Esophagus squamous epithelium (tissue), 4 donors: Measurements from ENCODE around the gene ACACA.

Source experiments
- POLR2A ChIP-seq, 4 donors: fragments of 450-650 bp; IDR thresholded peaks; one replicate each; pipeline ENCODE4 v1.6.1; 2017; ENCODE audit warnings: antibody characterized with exemption in 4 of 4, mild to moderate bottlenecking in 4 of 4, moderate library complexity in 3 of 4
- TF ChIP-seq, protein P1 (sequence below), 6 experiments: fragments of 450-650 bp in 4 of 6; fragments of 200-600 bp in 2 of 6; sonication (generic) in 2 of 6; IDR thresholded peaks; one replicate each; pipeline ENCODE4 v1.5.1; 2016 to 2019; ENCODE audit warnings: antibody characterized with exemption in 6 of 6, mild to moderate bottlenecking in 4 of 6, moderate library complexity in 4 of 6

- TF ChIP-seq, protein P1, sequence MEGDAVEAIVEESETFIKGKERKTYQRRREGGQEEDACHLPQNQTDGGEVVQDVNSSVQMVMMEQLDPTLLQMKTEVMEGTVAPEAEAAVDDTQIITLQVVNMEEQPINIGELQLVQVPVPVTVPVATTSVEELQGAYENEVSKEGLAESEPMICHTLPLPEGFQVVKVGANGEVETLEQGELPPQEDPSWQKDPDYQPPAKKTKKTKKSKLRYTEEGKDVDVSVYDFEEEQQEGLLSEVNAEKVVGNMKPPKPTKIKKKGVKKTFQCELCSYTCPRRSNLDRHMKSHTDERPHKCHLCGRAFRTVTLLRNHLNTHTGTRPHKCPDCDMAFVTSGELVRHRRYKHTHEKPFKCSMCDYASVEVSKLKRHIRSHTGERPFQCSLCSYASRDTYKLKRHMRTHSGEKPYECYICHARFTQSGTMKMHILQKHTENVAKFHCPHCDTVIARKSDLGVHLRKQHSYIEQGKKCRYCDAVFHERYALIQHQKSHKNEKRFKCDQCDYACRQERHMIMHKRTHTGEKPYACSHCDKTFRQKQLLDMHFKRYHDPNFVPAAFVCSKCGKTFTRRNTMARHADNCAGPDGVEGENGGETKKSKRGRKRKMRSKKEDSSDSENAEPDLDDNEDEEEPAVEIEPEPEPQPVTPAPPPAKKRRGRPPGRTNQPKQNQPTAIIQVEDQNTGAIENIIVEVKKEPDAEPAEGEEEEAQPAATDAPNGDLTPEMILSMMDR (IDR thresholded peaks at IDR 0.05) = no peak
- TF ChIP-seq POLR2A (IDR thresholded peaks at IDR 0.05) = no peak
These were observed 147.5 kb downstream of the ACACA start for GRCh38 chr17:37259030-37259735.
